ENCODE results near the gene CIC.

GRCh38 chr19:42241279-42241678 is 27.8 kb upstream of the CIC start:
- TF ChIP-seq CTCF (optimal IDR thresholded peaks at IDR 0.05 in 1 of 3, IDR thresholded peaks at IDR 0.05 in 1 of 3, conservative IDR thresholded peaks at IDR 0.05 in 1 of 3; ENCODE audit: extremely low read depth in 1 of 3, insufficient read depth in 2 of 3, low read length in 3 of 3) (no peak), EZH2 (IDR thresholded peaks at IDR 0.05; ENCODE audit: low read length) (no peak)
